LNCaP clone FGC (cell line): ENCODE results near the gene PALM.

Experiments used
- DNase-seq: peaks from one replicate; pipeline ENCODE4 v3.0.0-alpha.2; 2011; ENCODE audit warnings: low read depth
- H3K4me3 ChIP-seq: 2 replicates; pipeline ENCODE4 v1.5.1; 2011; ENCODE audit warnings: mild to moderate bottlenecking, low read depth, low read length, control low read depth
- TF ChIP-seq, protein P1 (sequence below): IDR thresholded peaks from 2 replicates; pipeline ENCODE4 v1.5.1; 2012; ENCODE audit warnings: mild to moderate bottlenecking; ENCODE audit not compliant: control insufficient read depth, insufficient read depth; ENCODE audit errors: extremely low read depth

The PALM gene

DNA sequence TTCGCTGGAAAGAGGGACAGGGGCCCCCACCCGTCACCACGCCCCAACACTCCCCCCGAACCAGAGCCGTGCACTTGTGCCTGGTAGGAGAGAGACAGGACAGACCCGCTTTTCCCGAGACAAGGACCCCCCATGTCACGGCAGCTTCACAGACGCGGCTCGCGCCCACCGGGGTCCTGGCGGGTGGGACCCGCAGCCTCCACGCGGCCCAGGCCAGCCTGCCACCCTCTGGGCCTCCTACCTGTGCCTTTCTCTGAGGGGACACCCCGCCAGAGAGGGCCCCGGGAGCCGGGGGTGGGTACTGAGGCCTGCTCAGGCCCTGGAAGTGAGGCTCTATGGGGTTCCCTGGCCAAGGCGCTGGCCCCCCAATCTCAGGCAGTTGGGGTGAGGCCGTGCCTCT, 38.2 kb downstream of the PALM start:
- no peak for DNase-seq
- TF ChIP-seq, protein P1, sequence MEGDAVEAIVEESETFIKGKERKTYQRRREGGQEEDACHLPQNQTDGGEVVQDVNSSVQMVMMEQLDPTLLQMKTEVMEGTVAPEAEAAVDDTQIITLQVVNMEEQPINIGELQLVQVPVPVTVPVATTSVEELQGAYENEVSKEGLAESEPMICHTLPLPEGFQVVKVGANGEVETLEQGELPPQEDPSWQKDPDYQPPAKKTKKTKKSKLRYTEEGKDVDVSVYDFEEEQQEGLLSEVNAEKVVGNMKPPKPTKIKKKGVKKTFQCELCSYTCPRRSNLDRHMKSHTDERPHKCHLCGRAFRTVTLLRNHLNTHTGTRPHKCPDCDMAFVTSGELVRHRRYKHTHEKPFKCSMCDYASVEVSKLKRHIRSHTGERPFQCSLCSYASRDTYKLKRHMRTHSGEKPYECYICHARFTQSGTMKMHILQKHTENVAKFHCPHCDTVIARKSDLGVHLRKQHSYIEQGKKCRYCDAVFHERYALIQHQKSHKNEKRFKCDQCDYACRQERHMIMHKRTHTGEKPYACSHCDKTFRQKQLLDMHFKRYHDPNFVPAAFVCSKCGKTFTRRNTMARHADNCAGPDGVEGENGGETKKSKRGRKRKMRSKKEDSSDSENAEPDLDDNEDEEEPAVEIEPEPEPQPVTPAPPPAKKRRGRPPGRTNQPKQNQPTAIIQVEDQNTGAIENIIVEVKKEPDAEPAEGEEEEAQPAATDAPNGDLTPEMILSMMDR, result no peak
- H3K4me3 ChIP-seq, result no peak overlapping the region

DNA sequence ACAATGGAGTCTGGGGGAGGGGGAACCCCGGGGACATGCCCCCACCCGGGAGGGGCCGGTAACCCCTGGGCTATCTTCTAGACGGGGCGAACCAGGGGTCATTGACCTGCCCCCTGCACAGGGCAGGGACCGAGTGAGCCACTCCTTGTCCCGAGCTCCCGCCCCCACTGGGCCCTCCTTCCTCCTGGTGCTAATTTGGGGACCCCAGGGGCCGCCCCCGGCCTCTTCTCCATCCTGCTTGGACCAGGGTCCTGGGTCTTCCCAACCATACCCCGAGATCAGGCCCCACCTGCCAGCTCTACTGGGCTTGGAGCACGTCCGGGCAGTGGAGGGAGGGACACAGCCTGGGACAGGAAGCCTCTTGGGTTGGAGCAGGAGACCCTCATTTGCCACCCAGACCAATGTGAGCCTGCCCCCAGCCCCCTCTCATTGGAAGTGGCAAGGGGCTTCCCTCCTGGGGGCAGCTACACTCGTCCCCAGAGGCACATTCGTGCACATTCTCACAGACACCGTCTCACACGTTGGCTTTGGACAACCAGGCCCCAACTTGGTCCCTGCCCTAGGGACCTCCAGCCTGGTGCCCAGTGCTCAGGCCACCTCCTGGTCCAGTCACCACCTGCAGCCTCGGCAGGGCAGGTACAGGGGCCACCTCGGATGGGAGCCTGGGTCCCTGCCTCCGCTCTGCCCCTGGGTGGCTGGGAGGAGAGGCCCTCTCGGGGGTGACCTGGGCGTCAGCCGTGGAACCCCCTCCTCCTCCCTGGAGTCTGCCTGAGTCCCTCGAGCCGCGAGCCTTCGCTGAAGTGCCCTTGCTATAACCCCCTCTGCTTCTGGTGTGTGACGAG, 38.9 kb downstream of the PALM start:
- no peak overlapping the region for H3K4me3 ChIP-seq
- TF ChIP-seq, protein P1, result no peak
- no peak for DNase-seq

DNA sequence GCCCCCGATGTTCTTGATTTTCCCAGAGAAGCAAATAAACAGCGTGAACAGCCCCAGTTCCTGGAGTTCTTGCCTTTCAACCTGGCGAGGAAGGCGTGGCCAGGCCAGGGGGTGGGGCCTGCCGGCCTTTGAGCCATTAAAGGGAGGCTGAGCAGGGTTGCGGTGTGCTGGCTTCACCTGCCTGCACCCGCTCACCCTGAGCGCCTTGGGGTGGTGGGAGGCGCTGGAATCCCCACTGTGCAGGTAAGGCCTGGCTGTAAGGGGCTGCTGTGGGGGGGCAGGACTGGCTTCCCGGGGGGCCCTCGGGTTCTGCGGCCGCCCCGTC, 39.5 kb downstream of the PALM start:
- TF ChIP-seq, protein P1, result no peak
- no peak overlapping the region for H3K4me3 ChIP-seq
- DNase-seq, result no peak

DNA sequence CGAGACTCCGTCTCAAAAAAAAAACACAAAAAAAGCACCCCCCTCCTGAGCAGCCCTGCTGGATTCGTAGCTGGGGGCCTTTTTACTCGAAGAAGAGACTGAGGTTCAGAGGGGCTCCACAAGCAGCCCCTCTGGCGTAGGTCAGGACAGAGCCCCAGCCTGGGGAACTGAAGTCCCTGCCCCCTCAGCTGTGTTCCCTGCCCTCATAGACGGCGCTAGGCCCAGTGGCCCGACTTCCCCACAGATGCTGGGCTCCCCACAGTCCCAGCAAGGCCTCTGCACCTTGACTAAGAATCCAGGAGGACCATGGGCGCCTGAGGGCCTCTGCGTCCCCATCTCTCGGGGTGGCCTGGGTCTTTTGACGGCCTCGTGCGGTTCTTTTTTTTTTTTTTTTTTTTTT, 41.1 kb downstream of the PALM start:
- TF ChIP-seq, protein P1, result no peak
- no peak for DNase-seq
- H3K4me3 ChIP-seq, result no peak overlapping the region

DNA sequence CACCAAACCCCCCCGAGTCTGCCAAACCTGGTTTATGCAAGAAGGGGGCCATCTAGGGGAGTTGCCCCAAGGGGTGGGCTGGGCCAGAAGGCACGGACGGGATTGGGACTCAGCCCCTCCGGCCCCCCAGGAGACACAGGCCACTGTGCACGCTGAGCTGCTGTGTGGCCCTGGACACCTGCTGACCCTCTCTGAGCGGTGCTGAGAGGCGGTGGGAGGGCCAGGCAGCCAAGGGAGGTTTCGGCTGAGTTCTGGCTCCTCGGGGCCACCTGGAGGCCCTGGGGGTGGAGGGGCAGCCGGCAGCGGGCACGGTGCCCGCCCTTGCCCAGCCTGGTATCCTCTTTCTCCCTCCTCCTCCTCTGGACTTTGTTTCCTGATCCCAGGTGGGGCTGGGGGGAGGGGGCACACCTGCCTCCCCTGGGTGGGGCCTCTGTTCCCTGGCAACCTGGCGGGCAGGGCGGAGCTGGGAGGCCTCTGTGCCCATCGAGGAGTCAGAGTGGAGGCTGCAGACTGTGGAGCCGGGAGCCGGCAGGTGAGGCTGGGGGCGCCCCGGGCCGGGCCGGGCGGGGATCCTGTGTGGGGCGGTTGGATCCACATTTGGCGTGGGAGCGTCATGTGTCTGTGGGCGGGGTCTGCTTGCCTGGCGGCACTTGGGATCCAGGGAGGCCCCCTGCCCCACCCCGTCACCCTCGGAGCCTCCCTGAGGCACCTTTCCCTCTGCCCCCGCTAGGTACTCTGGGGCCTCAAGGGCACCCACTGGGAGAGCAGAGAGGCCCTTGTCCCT, 42.1 kb downstream of the PALM start, which contains the start of gene MISP:
TSS of gene MISP (plus strand) at position 473 of the 784 bp plus-strand sequence. CDS start 5,835 bp downstream, outside the sequence.
- DNase-seq, result no peak
- no peak within 1 kb of the TSS for H3K4me3 ChIP-seq
- TF ChIP-seq, protein P1, result no peak

DNA sequence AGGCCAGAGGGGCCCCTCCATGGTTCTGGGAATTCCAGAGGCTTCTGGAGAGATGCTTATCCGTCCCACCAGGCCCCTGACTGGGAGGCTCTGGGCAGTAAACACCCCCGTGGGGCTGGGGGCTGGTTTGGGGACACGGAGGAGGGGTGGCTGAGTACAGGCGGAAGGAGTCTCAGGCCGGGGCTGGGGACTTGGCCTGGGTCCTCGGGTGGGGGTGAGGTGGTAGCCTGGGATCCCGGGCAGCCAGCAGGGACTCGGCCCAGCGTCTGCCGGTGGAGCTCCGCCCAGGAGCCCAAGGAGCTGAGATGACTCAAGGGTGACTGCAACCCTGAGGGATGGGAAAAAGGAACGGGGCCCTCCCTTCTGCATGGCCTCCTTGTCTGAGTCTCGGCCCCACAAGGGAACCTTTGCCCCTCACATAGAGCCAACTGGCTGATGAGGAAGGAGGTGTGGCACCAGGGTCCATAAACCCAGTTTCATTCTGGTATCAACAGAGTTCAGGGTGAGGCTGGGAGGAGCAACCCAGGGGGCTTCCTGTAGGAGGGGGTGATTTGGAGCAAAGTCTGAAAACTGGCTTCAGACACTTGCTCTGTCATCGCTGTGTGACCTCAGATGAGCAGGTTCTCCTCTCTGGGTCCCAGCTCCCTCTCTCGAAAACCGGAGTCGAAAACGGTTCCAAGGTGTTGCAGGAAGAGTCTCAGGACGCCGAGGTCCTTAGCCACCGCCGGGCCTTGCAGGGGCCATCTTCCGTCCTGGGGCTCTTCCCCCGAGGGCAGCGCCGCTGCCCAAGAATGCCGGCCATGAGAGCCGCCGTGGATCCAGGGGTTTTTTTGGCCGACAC, 43.0 kb downstream of the PALM start:
- DNase-seq, result no peak

More for the DNA sequence above, 43.0 kb downstream of the PALM start:
- TF ChIP-seq, protein P1, result no peak
- no peak overlapping the region for H3K4me3 ChIP-seq
